GM21825 (cell line): Measurements from ENCODE around the gene PHACTR3.

Experiments used
- ATAC-seq: cut with Tn5 transposase; IDR thresholded peaks from one replicate; pipeline ENCODE4 v1.9.1; 2021; ENCODE audit warnings: mild to moderate bottlenecking, moderate library complexity; ENCODE audit not compliant: unreplicated experiment

The PHACTR3 gene

DNA sequence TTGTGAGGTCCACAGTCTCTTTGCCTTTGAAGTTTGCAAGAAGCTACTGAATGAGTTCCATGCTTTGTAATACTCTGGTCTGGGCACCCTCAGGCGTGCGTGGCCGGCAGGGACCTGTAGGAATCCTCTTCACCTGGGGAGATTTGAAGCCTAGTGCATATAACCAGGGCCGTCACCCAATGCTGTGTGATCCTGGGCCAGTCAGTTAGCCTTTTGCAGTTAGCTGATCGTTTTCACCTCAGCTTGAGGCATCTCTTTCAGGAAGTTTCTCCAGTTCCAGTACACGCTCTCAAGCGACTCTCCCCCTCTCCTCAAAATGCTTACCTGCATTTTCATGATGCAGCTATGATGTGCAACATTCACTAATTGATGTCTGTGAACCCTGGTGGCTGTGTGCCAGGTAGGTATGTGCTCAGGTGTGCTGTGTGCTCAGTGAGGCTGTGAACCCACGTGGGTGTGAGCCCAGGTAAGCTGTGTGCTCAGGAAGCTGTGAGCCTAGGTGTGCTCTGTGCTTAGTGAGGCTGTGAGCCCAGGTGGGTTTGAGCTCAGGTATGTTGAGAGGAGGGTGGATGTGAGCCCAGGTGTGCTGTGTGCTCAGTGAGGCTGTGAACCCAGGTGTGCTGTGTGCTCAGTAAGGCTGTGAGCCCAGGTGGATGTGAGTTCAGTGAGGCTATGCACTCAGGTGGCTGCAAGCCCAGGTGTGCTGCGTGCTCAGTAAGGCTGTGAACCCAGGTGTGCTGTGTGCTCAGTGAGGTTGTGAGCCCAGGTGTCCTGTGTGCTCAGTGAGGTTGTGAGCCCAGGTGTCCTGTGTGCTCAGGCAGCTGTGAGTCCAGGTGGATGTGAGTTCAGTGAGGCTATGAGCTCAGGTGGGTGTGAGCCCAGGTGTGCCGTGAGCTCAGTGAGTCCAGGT is 120.4 kb downstream of the PHACTR3 start:
- no peak for ATAC-seq

DNA sequence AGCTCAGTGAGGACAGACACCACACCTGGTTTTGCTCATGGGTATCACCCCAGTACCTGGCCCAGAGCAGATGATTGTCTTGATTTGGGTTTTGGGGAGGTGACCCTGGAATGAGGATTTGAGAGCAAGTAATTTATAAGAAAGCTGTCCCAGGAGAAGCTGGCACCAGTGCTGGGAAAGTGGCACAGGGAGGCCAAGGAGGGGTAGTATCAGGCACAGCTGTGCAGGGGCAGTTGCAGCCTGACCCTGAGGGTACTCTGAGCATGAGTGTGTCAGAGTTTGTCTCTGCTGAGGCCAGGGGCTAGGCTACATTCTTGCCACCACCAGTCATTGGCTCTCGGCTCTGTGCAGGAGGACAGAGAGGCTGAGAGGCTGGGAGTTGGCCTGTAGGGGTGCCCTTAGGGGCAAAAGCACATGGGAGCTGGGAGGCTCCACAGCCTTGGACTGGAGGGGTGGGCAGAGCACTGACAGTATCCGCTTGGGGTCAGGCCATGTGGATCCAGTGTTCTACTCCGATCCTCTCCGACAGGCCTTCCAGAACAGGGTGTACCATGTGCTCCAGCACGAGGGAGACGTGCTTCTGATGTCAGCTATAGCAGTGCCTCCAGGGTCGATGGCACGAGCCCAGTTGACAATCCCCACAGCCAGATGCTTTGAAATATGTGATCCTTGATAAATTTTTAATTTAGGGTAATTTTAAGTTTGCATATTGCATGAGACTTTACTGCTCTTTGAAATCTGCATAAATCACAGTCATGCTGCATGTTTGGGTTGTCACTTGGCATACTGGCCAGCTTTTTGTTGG is 121.3 kb downstream of the PHACTR3 start:
- ATAC-seq: no peak

DNA sequence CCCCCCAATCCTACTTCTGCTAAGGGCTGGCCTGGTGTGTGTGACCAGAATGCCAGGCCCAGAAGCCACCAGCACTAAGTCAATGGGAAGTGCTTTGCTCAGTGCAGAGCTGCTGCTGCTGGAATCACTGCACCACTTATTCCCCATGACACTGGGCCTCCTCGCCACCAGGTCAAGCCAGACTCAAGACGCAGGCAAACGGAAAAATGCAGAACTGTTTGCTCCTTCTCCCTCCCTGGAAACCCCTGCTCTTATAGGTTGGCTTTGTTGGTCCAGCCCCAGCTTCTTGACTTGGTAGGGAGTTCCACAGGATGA is 121.9 kb downstream of the PHACTR3 start:
- no peak for ATAC-seq

DNA sequence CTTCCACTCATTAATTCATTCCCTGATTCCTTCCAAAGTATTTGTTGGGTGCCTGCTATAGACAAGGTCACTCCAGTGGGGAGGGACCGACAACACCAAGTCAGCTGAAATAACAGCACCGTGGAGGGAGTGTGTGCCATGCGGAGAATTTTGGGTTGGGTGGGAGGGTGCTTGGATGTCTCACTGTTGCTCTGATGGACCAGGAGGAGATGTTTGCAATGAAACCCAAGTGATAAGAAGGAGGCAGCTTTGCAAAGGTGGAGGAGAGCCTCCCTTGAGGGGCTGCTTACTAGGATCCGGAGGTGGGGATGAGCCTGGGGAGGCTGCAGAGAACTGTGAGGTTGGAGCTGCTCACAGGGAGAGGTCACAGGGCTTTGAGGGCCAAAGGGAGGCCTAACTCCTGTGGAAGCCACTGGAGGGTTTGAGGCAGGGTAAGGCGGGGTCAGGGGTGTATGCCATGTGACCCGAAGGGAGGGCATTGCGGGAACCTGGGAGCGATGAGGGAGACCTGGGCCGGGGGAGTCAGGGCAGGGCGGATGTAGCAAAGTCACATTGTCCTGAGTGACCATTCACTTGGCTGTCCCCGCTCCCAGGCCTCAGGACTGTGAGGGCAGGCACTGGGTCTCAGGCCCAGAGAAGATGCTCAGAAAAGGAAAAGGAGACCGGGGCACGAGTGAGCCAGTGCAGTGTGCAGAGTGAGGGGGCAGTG is 124.5 kb downstream of the PHACTR3 start:
- ATAC-seq: no peak

DNA sequence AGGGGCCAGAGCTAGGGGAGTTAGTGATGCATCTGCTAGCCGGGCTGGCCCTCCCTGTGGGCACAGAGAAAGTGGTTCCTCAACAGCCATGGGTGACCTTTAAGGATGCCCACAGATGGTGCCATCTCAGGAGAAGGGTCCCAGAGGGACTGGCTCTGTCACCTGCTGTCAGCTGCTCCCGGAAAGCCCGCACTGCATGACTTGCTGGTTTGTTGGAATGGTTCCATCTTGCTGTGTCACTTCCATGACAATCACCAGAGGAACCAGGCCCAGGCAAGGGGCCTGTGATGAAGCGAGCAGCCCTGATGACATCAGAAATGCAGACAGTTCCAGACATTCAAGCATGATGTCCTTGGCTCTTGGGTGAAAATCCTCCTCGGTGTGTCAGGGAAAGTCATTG is 125.2 kb downstream of the PHACTR3 start:
- no peak for ATAC-seq

DNA sequence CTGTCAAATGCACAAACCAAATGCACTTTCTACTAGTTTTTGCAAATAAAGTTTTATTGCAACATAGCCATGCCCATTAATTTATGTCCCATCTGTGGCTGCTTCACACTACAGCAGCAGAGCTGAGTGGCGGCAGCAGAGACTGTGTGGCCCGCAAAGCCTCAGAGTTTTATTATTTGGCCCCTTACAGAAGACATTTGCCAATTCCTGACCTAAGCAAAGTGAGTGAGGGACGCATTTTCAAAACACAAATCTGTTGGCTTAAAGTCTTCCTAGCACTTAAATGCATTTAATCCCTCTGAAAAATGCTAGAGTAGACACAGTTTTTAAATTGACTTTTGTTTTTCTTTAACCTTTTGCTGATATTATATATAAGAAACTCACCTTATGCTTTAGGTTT is 126.4 kb downstream of the PHACTR3 start:
- no peak for ATAC-seq

DNA sequence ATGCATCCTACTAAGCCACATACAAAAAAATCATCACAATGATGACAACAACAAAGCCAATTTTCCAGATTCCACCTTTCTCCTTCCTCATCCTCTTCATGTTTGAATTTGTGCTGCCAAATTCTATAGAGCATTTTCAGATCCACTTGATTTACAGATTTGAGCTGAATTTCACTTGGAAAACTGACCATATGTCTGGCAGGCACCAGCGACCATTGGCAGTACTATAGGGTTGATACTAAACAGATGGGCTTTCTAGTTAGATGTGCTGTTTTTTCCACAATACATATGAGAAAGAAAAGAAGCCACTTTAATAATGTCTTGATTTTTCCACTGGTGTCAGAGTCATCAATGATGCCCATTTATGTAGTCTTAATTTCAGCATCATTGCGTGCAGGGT is 127.0 kb downstream of the PHACTR3 start:
- ATAC-seq: no peak

DNA sequence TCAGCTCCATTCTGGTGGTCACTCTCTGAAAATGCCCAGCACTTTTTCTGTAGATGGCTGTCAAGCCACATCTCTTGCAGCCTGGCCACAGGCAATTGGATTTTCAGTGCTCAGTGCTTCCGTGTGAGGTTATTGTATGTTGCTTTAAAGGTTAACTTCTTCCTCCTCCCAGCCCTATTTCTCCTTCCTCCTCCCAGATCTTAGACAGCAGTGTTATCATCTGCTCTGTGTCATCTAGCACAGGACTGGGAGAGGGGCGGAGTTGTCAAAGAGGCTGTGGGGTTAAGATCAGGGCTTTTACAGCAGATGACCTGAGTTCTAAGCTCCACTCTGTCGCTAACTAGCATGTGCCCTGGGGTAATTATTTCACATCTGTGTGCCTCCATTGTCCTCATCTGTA is 129.0 kb downstream of the PHACTR3 start:
- ATAC-seq: no peak

DNA sequence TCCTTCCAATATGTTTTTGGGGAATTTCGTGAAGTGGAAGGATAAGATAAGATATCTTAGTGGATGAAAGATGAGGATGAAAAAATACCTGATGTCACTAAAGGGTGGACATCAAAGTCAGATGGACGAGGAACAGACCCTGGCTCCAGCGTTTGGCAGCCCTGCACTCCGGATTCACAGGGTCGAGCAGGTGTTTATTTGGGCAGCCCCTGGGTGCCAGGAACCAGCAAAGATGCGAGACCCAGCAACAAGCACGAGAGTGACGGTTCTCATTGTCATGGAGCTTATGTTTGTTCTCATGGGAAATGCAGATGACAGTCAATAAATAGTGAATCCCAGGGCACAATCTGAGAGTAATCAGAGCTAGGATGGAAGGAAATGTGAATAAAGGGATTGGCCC is 131.1 kb downstream of the PHACTR3 start:
- no peak for ATAC-seq

DNA sequence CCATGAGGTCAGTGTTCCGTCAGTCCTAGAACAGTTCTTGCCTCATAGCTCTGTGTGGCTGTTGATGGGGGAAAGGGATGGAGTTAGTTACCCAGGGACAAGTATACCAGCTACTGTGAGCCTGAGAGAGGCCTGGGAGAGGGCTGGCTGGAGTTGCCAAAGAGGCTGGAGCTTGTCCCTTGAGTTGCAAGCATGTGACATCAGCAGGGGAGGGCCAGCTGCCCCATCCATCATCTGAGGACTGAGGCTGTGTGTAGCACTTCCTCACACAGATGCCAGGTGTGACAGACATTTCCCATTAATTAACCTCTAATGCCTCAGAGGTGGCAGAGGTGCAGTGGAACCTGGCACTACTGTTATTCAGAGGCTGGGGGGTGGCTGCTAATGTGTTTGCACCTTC is 131.6 kb downstream of the PHACTR3 start:
- ATAC-seq: no peak

DNA sequence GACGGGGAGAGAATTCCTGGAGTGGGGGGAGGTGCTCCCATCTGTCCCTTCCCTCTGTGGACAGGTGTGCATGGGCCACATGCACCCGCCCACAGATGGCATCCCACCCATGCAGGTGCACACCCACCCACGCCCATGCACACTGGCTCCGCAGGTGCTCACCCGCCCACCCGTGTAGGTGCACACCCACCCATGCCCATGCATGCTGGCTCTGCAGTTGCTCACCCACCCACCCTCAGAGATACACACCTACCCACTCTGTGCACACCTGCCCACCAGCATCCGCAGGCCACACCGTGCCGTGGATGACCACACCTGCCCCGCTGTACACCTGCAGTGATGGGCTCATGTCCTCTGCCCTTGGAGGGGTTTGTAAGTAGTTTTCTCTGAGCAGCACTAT is 132.0 kb downstream of the PHACTR3 start:
- ATAC-seq: no peak

DNA sequence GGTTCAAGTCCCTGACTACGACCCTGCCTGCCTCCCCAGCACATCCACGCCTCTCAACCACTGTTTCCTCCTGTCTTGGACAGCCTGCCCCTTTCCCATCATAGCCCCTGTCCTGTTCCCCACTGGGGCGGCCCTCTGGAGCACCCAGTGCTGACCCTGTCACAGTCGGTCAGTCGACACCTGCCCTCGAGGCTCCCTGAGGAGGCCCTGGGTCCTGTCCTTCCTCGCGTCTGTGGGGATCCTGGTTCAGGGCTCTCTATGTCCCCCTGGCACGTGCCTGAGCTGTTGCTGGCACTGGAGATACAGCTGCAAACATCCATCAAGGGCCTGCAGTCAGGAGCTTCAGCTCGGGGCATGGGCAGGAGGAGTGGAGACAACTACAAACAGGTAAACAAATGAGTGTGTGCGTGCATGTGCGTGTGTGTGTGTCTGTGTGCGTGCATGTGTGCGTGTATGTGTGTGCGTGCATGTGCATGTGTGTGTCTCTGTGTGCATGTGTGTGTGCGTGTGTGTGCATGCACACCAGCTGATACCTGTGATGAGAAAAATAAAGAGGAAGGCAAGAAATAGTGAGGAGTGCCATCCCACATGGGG is 132.8 kb downstream of the PHACTR3 start:
- no peak for ATAC-seq

DNA sequence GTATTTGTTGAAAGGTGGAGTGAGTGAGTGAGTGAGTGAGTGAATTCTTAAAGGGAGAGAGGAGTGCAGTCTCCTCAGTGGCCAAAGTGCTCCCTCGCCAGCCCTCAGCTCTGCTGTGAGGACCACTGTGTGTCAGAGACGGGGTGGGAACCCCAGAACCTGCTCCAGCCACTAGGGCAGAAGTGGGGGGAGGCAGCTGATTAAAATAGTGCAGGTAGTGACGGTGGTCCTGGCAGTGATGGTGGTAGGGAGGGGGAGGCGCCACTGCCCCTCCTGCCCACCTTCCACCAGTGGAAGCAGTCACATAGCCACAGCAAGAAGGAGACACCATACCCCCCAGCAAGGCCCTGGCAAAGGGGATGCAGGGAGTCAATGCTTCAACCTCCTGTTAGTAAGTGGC is 133.5 kb downstream of the PHACTR3 start:
- ATAC-seq: no peak

DNA sequence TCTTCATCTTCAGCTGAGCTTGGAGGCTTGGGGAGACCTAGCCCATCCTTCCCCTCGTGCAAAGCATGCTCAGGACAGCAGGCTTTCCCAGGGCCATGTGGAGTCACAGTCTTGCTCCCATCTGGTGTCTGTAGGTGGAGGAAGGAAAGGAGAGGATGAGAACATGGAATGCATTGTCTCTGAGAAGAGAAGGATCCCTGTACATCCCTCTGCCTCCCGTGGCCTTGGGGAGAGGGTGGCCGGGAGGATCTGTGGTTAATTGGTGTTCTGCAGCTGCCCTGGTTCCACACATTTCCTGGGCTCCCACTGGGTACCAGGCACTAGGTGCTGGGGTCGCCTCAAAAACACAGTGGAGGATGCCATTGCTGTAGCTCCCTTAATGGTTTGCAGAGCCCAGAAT is 134.5 kb downstream of the PHACTR3 start:
- no peak for ATAC-seq

DNA sequence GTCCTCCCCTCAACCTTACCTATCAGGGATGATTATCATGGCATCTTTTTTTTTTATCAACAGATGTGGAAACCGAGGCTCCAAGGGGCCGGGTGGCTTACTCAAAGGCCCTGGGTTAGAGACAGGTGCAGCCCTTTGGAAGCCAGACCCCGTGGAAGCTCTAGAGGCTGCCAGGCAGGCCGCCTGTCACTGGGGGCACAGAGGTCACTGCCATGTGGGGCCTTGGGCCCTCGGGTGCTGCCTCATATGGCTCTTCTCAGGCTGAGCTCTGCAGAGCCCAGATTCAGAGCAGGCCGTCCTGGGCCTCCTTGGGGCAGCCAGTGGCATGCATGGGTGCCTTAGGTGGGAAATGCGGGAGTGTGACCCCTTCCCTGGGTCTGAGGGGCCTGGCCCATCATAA is 136.3 kb downstream of the PHACTR3 start:
- ATAC-seq: no peak

DNA sequence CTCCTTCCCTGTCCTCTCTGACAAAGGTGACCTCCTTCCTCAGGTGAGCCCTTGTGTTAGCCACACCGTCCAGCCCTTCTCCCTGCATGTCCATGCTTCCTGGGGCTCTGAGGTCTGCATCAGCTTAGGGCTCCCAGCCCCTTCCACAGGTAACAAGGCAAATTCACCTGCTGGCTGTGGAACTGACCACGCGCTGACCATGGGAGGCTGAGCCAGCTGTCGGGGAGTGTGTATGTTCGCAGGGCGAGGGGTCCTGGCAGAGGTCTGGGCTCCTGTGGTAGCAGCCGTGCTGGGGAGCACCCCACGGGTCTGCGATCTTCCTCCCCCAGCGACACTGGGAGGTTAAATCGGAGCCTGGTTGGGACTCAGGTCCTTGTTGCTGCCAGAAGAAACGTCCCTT is 136.7 kb downstream of the PHACTR3 start:
- ATAC-seq: no peak

DNA sequence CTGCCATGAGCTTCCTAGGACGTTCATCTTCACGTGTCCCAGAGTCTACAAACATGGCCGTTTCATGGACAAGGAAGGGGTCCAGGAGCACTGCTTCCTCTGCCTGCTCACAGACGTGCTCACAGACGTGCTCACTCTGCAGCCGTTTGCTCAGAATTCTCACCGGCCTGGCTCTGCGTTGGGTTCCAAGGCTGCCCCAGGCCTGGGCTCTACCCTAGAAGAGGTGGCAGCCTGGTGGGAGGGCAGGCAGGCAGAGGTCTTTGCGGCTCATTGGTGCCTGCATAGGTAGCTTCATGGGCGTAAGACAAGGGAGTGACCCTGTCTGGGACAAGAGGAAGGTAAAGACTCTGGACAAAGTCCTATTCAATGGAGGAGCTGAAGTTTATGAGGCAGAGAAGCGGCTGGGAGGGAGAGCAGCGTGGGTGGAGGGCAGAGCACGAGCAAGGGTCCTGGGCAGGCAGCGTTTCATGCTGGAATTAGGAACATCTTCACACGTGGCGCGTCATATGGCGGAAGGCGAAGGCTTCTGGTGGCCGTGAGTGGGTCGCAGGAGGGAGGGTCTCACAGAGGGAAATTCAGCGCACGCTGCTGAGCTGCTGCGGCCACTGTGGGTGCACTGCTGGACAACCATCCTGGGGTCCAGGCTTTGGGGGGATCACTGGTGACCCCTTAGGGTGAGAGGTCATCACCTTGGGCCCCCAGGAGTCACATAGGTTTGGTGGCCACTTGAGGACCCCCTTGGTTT is 138.2 kb downstream of the PHACTR3 start:
- ATAC-seq: no peak

DNA sequence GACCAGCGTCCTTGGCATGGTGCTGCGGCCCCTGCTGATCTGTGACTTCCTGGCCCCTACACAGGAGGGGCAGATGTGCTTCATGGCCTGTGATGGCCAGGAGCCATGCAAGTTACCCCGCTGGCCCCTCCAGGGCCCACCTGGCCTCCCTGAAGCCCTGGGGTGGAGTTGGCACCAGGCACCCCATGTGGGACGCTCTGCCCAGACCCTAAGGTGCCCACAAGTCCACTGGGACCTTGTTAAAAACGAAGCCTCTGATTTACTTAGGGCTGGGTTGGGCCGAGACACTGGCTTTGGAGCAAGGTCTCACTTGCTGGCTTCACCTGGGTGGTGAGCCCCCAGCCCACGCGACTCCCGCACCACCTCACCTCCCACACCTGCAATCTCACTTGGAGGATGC is 139.0 kb downstream of the PHACTR3 start:
- no peak for ATAC-seq

DNA sequence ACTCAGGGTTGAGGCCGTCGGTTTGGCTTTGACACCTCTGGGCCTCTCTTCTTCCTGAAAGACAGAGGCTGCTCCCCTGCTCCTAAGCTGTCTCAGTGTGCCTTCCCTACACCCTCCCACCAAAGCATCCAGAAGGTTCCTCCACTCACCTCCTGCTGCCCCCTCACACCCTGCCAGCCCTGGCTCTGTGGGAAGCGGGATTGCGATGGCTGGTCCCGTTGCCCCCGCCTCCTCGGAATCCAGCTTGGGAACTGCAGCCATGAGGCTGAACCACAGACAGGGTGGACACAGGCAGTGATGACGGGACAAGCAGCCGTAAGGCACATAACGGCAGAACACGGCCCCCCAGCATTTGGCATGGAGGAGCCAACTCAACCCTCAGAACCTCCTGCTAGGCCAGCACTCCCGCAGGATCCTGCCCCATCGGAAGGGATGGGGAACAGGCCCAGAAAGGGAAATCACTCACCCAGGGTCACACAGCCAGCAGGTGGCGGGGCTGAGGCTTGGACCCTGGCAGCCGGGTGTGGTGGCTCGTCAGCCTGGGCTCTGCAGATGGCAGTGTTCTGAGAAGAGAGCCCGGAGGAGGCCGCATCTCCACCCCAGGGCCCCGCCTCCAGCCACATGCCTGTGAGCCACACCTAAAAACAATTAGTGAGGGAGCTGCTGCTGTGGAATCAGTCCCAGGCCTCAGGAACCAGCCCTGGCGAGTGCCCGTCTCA is 139.6 kb downstream of the PHACTR3 start:
- no peak for ATAC-seq

DNA sequence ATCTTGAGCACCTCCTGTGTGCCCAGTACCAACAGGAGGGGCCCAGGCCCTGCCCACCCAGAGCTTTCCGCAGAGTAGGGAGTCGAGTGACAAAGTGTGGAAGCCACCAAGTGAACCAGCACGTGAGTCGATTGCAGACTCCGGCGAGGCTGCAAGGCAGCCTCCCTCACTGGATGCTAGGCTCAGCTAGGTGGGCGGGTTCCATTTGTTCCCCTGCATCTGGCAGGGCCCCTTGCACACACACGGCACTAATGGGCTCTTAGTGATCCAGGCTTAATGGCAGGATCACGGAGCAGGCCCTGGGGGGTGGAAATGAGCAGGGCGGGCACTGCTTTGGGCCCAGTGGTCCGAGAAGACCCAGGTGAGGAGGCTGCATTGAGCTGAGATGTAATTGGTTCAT is 140.4 kb downstream of the PHACTR3 start:
- ATAC-seq: no peak
